SK-N-SH (cell line): Measurements from ENCODE around the gene SYNJ1. TPM values are rescaled to one million over a fixed set of nuclear protein-coding genes. Genes with fewer than 3 reads are reported as not detected.

Source experiments
- CTCF ChIA-PET: fragments of 300-600, 350-600 bp; formaldehyde crosslinking; extraction: SDS; loops from one replicate; lab custom pipeline; 2021; lab: Yijun Ruan, JAX
- POLR2A ChIA-PET: fragments of 350-600 bp; sonication (Branson Sonifier 250); formaldehyde crosslinking; extraction: SDS; loops from one replicate; lab custom pipeline; 2020; ENCODE audit warnings: antibody characterized with exemption, inconsistent platforms; lab: Yijun Ruan, JAX
- DNase-seq: peaks from one replicate; pipeline ENCODE4 v3.0.0; 2012
- H2AFZ ChIP-seq: fragments of 200-600 bp; sonication (generic); 2 replicates; pipeline ENCODE4 v1.8.1; 2016; ENCODE audit warnings: antibody characterized with exemption, mild to moderate bottlenecking, low read depth
- H3F3A ChIP-seq: fragments of 200-600 bp; sonication (generic); replicated peaks from 2 replicates; pipeline ENCODE3; 2016; ENCODE audit warnings: antibody characterized with exemption, mild to moderate bottlenecking; ENCODE audit not compliant: insufficient read depth
- H3K27ac ChIP-seq, 2 experiments: fragments of 200-500 bp in 1 of 2; fragments of 200-600 bp in 1 of 2; sonication (Bioruptor generic) in 1 of 2; sonication (generic), shearing (Covaris generic) in 1 of 2; 2 replicates each; pipeline versions ENCODE4 v1.5.1 to v1.6.1; 2014 to 2016; ENCODE audit warnings: low read depth in 2 of 2, inconsistent platforms in 1 of 2, low read length in 1 of 2, mild to moderate bottlenecking in 1 of 2, mixed read lengths in 1 of 2
- H3K27me3 ChIP-seq: fragments of 200-600 bp; sonication (generic), shearing (Covaris generic); 2 replicates; pipeline ENCODE4 v1.6.1; 2016; ENCODE audit warnings: mixed run types; ENCODE audit not compliant: insufficient read depth
- H3K36me3 ChIP-seq, 2 experiments: fragments of 200-500 bp in 1 of 2; fragments of 200-600 bp in 1 of 2; sonication (Bioruptor generic) in 1 of 2; sonication (generic) in 1 of 2; replicated peaks in 1 of 2; 2 replicates each; pipeline versions ENCODE3 to v1.5.1; 2014 to 2016; ENCODE audit warnings: low read length in 1 of 2, mild to moderate bottlenecking in 1 of 2; ENCODE audit not compliant: insufficient read depth in 2 of 2, control insufficient read depth in 1 of 2
- H3K4me1 ChIP-seq, 2 experiments: fragments of 200-500 bp in 1 of 2; fragments of 200-600 bp in 1 of 2; sonication (Bioruptor generic) in 1 of 2; sonication (generic), shearing (Covaris generic) in 1 of 2; 2 replicates each; pipeline versions ENCODE4 v1.5.1 to v1.6.1; 2014 to 2016; ENCODE audit warnings: low read depth in 1 of 2, low read length in 1 of 2, mixed run types in 1 of 2; ENCODE audit not compliant: insufficient read depth in 2 of 2, control insufficient read depth in 1 of 2
- H3K4me2 ChIP-seq: fragments of 200-600 bp; sonication (generic), shearing (Covaris generic); 2 replicates; pipeline ENCODE4 v1.6.1; 2017; ENCODE audit warnings: mixed run types
- H3K4me3 ChIP-seq, 2 experiments: fragments of 200-500 bp in 1 of 2; fragments of 200-600 bp in 1 of 2; sonication (Bioruptor generic) in 1 of 2; sonication (generic), shearing (Covaris generic) in 1 of 2; 2 replicates each; pipeline versions ENCODE4 v1.5.1 to v1.8.1; 2014 to 2016; ENCODE audit warnings: low read depth in 2 of 2, inconsistent platforms in 1 of 2, low read length in 1 of 2, mild to moderate bottlenecking in 1 of 2, mixed read lengths in 1 of 2, moderate library complexity in 1 of 2
- H3K79me2 ChIP-seq: fragments of 200-600 bp; sonication (generic); 2 replicates; pipeline ENCODE4 v1.8.1; 2017; ENCODE audit warnings: mild to moderate bottlenecking; ENCODE audit not compliant: insufficient read depth
- H3K9ac ChIP-seq: fragments of 200-600 bp; sonication (generic); 2 replicates; pipeline ENCODE4 v1.6.1; 2017; ENCODE audit warnings: mixed run types
- H3K9me2 ChIP-seq: fragments of 200-600 bp; sonication (generic); 2 replicates; pipeline ENCODE4 v1.6.1; 2017; ENCODE audit warnings: mixed run types
- H3K9me3 ChIP-seq: fragments of 200-600 bp; sonication (generic); 2 replicates; pipeline ENCODE4 v1.6.1; 2017; ENCODE audit warnings: mixed run types, mild to moderate bottlenecking, moderate library complexity
- H4K20me1 ChIP-seq: fragments of 200-600 bp; sonication (generic); 2 replicates; pipeline ENCODE4 v1.6.1; 2017; ENCODE audit warnings: mild to moderate bottlenecking, mixed run types; ENCODE audit not compliant: insufficient read depth
- SMC3 ChIP-seq: IDR thresholded peaks from 2 replicates; pipeline ENCODE4 v1.6.1; 2012; ENCODE audit warnings: low read depth, low read length, improper control_type of control experiment
- TEAD4 ChIP-seq: IDR thresholded peaks from 2 replicates; pipeline ENCODE4 v1.4.0; 2012; ENCODE audit warnings: mild to moderate bottlenecking, borderline replicate concordance; ENCODE audit not compliant: insufficient read depth
- WGBS: methylation state at CpG from one replicate; pipeline ENCODE4 v1.1.6; 2017; ENCODE audit warnings: low lambda C conversion rate; 5-methylcytosine and 5-hydroxymethylcytosine counted together
- polyA plus RNA-seq, 3 experiments: library from polyadenylated mRNA; depleted of rRNA; stranded (reverse); fragments of >200 nt; gene quantifications; 2 replicates each; pipeline ENCODE4 v1.2.3, GENCODE V29; 2012

Gene SYNJ1
- polyA plus RNA-seq, 1 of the 3 experiments (the other 2 are of a cell fraction) = 3.3 TPM

DNA sequence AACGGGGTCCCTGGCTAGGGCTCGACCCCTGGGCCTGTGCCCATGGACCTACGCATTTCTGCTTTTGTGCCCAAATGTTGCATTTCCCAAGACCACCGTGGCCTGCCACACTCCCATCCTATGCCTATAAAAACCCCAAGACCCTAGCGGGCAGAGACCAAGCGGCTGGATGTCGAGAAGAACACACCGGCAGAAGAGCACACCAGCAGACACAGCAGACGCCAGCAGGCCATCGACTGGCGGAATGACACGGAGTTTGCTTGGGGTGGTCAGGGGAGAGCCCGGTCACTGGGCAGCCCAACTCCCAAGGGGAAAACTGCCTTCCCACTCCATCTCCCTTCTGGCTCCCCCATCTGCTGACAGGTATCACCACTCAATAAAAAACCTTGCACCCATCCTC is 146.9 kb downstream of the SYNJ1 start:
- Histone ChIP-seq H3K79me2 (no peaks in the 10 kb centered on the region), H2AFZ (no peak overlapping the region), H4K20me1 (no peaks in the 10 kb centered on the region), H3K27me3 (no peaks in the 10 kb centered on the region), H3K36me3 (no peaks in the 10 kb centered on the region), H3K4me2 (no peak overlapping the region), H3K4me1 (no peaks in the 10 kb centered on the region), H3K9ac (no peak overlapping the region), H3K27ac (no peak overlapping the region), H3K9me2 (no peaks in the 10 kb centered on the region), H3K9me3 (no peaks in the 10 kb centered on the region), H3K4me3 (no peak overlapping the region), H3F3A (peaks cover 3% of the 10 kb centered on the region)
- ChIA-PET CTCF (interaction anchor here (1.4 to 2.6 kb wide), 3 partner anchors 12 to 177 kb away, joined by 6 to 14 read pairs (median 8); no protein-coding TSS in a partner anchor), POLR2A (no interaction called here)
- WGBS = 82% methylated on average over 12 of the region's 13 CpGs
- TF ChIP-seq TEAD4 (no peak), SMC3 (no peak)
- no peak for DNase-seq

Other genes with a start within 250 kb of the SYNJ1 start
- gene TCP10L, start 142.5 kb downstream of the SYNJ1 start, polyA plus RNA-seq (2012; rRNA removed) = 0.08 and 0.33 TPM in 2 replicates
- gene CFAP298, start 115.6 kb downstream of the SYNJ1 start, polyA plus RNA-seq (2012; rRNA removed) = 57.8 and 59.1 TPM in 2 replicates
- gene PAXBP1, start 43.7 kb upstream of the SYNJ1 start, polyA plus RNA-seq (2012; rRNA removed) = 9.4 and 11.6 TPM in 2 replicates